CD4-positive, alpha-beta memory T cell (primary cell): ENCODE results near the gene ST8SIA4. TPM values are rescaled to one million over a fixed set of nuclear protein-coding genes. Genes with fewer than 3 reads are reported as not detected.

Experiments
- CTCF ChIA-PET: fragments of 350-600 bp; sonication (Branson Sonifier 250); formaldehyde crosslinking; loops from one replicate; lab custom pipeline; 2021; ENCODE audit warnings: inconsistent platforms; ENCODE audit not compliant: partially characterized antibody; lab: Charles Lee
- POLR2A ChIA-PET: fragments of 350-600 bp; sonication (Branson Sonifier 250); formaldehyde crosslinking; loops from one replicate; lab custom pipeline; 2021; ENCODE audit not compliant: partially characterized antibody; lab: Charles Lee
- DNase-seq, 5 donors: peaks; one replicate each; pipeline versions ENCODE4 v3.0.0 to v3.0.0-alpha.2; 2020 to 2022; ENCODE audit warnings: mixed read lengths in 1 of 5
- H3K27ac ChIP-seq: one replicate; pipeline ENCODE4 v1.7.0; 2013; ENCODE audit warnings: low read depth, low read length
- H3K27me3 ChIP-seq: 2 replicates; pipeline ENCODE4 v1.7.0; 2013; ENCODE audit warnings: mild to moderate bottlenecking, low read length, moderate library complexity; ENCODE audit not compliant: insufficient read depth
- H3K36me3 ChIP-seq: 2 replicates; pipeline ENCODE4 v1.7.0; 2013; ENCODE audit warnings: mild to moderate bottlenecking, low read length, moderate library complexity; ENCODE audit not compliant: insufficient read depth
- H3K4me1 ChIP-seq: 2 replicates; pipeline ENCODE4 v1.7.0; 2013; ENCODE audit warnings: mild to moderate bottlenecking, low read length, moderate library complexity; ENCODE audit not compliant: insufficient read depth
- H3K4me3 ChIP-seq, 2 donors: one replicate each; pipeline ENCODE4 v1.7.0; 2013; ENCODE audit warnings: low read length in 2 of 2, mild to moderate bottlenecking in 1 of 2
- H3K9me3 ChIP-seq, 2 donors: one replicate each; pipeline ENCODE4 v1.7.0; 2013; ENCODE audit warnings: low read length in 2 of 2, control low read depth in 1 of 2; ENCODE audit not compliant: control insufficient read depth in 1 of 2
- H3K27ac Mint-ChIP-seq, 7 donors: one replicate each; pipeline ENCODE4 v1.8.0; 2020 to 2021; ENCODE audit warnings: mixed read lengths in 7 of 7, mild to moderate bottlenecking in 6 of 7, inconsistent platforms in 3 of 7, moderate library complexity in 3 of 7
- H3K27me3 Mint-ChIP-seq, 2 donors: one replicate each; pipeline ENCODE4 v1.8.0; 2020 to 2021; ENCODE audit warnings: mixed read lengths in 2 of 2
- H3K36me3 Mint-ChIP-seq, 2 donors: one replicate each; pipeline ENCODE4 v1.8.0; 2020 to 2021; ENCODE audit warnings: mixed read lengths in 2 of 2, inconsistent platforms in 1 of 2, mild to moderate bottlenecking in 1 of 2
- H3K4me1 Mint-ChIP-seq, 4 donors: one replicate each; pipeline ENCODE4 v1.8.0; 2020 to 2021; ENCODE audit warnings: mixed read lengths in 4 of 4, mild to moderate bottlenecking in 1 of 4
- H3K4me3 Mint-ChIP-seq, 8 donors: one replicate each; pipeline ENCODE4 v1.8.0; 2020 to 2021; ENCODE audit warnings: mixed read lengths in 8 of 8, mild to moderate bottlenecking in 7 of 8, moderate library complexity in 6 of 8, inconsistent platforms in 3 of 8
- H3K9me3 Mint-ChIP-seq, 8 donors: one replicate each; pipeline ENCODE4 v1.8.0; 2020 to 2021; ENCODE audit warnings: mixed read lengths in 8 of 8, mild to moderate bottlenecking in 5 of 8, inconsistent platforms in 3 of 8, moderate library complexity in 1 of 8
- intact Hi-C: fragments of 100-400 bp; cut with micrococcal nuclease; formaldehyde crosslinking; loops from one replicate; pipeline ENCODE4 v1.15.1; 2023
- polyA plus RNA-seq, 2 donors: library from polyadenylated mRNA; unstranded; fragments of 300-500 nt; fragmentation: Illumina TruSeq; gene quantifications; one replicate each; pipeline ENCODE4 v1.2.3, GENCODE V29; 2021
- total RNA-seq, 2 experiments: library from RNA; stranded (reverse); gene quantifications; one replicate each; pipeline ENCODE4 v1.2.3, GENCODE V29; 2021

The ST8SIA4 gene
- total and polyA plus RNA-seq, 4 experiments from 2014 or later = 10.7 to 28.7 (median 21.0) TPM

DNA sequence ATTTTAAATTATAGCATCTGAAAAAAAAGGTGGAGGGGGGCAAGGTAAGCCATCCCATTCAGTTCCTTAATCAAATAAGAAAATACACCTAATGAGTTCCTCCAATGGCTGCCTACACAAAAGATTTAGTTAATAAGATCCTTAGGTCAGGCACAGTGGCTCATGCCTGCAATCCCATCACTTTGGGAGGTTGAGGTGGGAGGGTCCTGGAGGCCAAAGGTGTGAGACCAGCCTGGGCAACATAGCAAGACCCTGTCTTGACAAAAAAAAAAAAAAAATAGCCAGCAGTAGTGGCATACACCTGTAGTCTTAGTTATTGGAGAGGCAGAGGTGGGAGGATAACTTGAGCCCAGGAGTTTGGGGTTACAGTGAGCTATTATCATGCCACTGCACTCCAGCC, 78.4 kb downstream of the ST8SIA4 start:
- Mint-ChIP-seq H3K27me3 (no peaks in the 10 kb centered on the region), H3K4me3 (no peak overlapping the region), H3K4me1 (peaks cover 35 to 41% (median 37%) of the 10 kb centered on the region in 4 donors), H3K36me3 (peaks cover 19 to 21% of the 10 kb centered on the region in 2 donors), H3K9me3 (peaks cover 0 to 2% (median 0%) of the 10 kb centered on the region in 8 donors), H3K27ac (no peak overlapping the region)
- Histone ChIP-seq H3K27me3 (no peaks in the 10 kb centered on the region), H3K4me1 (peaks cover 20% of the 10 kb centered on the region), H3K36me3 (no peaks in the 10 kb centered on the region), H3K4me3 (no peak overlapping the region), H3K27ac (no peak overlapping the region), H3K9me3 (no peaks in the 10 kb centered on the region)
- ChIA-PET CTCF (no interaction called here), POLR2A (no interaction called here)
- DNase-seq = no peak
- intact Hi-C loops = loop anchor here (10.0 kb wide), 1 partner anchor 190 kb away; no protein-coding TSS in a partner anchor

DNA sequence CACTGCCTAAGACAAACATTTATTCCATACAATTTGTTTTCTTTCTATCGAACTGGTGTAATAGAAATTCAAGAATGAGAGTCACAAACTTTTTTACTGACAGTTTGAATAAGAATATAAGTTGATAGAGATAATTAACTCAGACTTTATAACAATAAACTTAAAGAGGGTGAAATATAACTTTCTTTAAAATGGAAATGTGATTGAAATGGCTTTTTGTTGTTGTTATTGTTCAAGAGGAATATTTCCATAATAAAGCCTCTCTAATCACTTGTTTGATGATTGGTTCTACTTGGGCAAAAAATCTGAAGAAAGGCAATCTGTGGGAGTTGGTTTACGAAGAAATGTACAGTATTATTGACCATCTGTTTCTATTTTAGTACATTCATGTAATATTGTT, 79.3 kb downstream of the ST8SIA4 start:
- Mint-ChIP-seq H3K27me3 (no peaks in the 10 kb centered on the region), H3K4me3 (no peak overlapping the region), H3K36me3 (peaks cover 16 to 18% of the 10 kb centered on the region in 2 donors), H3K9me3 (peaks cover 0 to 2% (median 0%) of the 10 kb centered on the region in 8 donors), H3K27ac (peak overlapping the region in 1 of 7 donors; percentile 35), H3K4me1 (peaks cover 30 to 35% (median 33%) of the 10 kb centered on the region in 4 donors)
- DNase-seq = no peak
- no peaks in the 10 kb centered on the region for H3K9me3 ChIP-seq
- H3K4me3 ChIP-seq = no peak overlapping the region
- peaks cover 17% of the 10 kb centered on the region for H3K4me1 ChIP-seq
- CTCF ChIA-PET = no interaction called here
- no peaks in the 10 kb centered on the region for H3K36me3 ChIP-seq
- H3K27ac ChIP-seq = no peak overlapping the region
- H3K27me3 ChIP-seq = no peaks in the 10 kb centered on the region
- POLR2A ChIA-PET = no interaction called here
- intact Hi-C loops = loop anchor here (10.0 kb wide), 1 partner anchor 191 kb away; no protein-coding TSS in a partner anchor

DNA sequence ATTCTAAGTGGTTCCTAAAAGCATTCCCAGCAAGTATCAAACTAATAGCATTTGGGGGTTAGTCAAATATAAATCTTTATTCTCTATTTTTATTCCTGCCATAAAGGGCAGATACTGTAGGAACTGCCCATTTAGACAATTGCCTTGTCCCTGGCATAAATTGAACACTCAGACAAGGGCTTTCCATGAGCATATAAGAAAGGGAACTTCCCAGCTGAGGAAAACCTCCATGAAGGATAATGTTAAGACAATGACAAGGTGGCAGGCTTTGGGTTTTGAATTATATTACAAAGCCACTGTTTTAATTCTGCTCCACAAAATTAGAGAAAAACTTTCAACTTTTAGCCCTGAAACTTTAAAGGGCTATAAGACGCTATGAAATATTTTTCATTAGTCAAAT, 81.3 kb downstream of the ST8SIA4 start:
- Mint-ChIP-seq H3K4me3 (no peak overlapping the region), H3K36me3 (peaks cover 18 to 20% of the 10 kb centered on the region in 2 donors), H3K27ac (peak overlapping the region in 1 of 7 donors; percentile 41), H3K9me3 (peaks cover 0 to 2% (median 0%) of the 10 kb centered on the region in 8 donors), H3K4me1 (peaks cover 13 to 33% (median 26%) of the 10 kb centered on the region in 4 donors), H3K27me3 (no peaks in the 10 kb centered on the region)
- Histone ChIP-seq H3K27ac (no peak overlapping the region), H3K9me3 (no peaks in the 10 kb centered on the region), H3K27me3 (no peaks in the 10 kb centered on the region), H3K36me3 (no peaks in the 10 kb centered on the region), H3K4me1 (no peaks in the 10 kb centered on the region), H3K4me3 (no peak overlapping the region)
- ChIA-PET POLR2A (no interaction called here), CTCF (no interaction called here)
- DNase-seq = no peak
- intact Hi-C loops = loop anchor here (10.0 kb wide), 1 partner anchor 193 kb away; no protein-coding TSS in a partner anchor

DNA sequence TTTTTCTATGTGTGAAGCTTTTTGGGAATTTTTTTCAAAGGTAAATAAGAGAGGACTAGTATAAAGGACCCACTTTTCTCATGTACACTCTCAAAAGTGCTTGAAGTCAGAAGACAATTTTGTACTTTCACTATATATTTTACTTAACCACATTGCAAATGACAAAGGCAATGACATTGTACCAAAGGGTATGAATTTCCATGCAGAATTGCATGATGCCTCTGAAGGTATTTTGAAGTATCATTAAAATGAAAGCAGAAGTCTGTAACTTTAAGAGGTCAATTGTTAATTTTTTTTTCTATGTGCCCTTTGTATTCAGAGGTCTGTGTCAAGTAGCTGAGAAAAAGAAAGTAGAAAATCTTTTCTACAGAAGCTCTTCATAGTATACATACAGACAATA, 84.7 kb downstream of the ST8SIA4 start:
- POLR2A ChIA-PET = interaction anchor here (1.0 to 2.4 kb wide), 4 partner anchors 10 to 85 kb away, joined by 3 to 12 read pairs (median 5); partner anchors contain the start of gene ST8SIA4
- Histone ChIP-seq H3K36me3 (no peaks in the 10 kb centered on the region), H3K9me3 (no peaks in the 10 kb centered on the region), H3K4me3 (no peak overlapping the region), H3K27ac (no peak overlapping the region), H3K27me3 (no peaks in the 10 kb centered on the region), H3K4me1 (no peaks in the 10 kb centered on the region)
- peaks cover 16 to 39% (median 27%) of the 10 kb centered on the region in 4 donors for H3K4me1 Mint-ChIP-seq
- H3K36me3 Mint-ChIP-seq = peaks cover 14 to 16% of the 10 kb centered on the region in 2 donors
- H3K9me3 Mint-ChIP-seq = peaks cover 0 to 2% (median 0%) of the 10 kb centered on the region in 8 donors
- DNase-seq = no peak
- no peaks in the 10 kb centered on the region for H3K27me3 Mint-ChIP-seq
- intact Hi-C loops = no loop called here
- CTCF ChIA-PET = interaction anchor here (1.9 kb wide), 1 partner anchor 9 kb away, joined by 4 read pairs; no protein-coding TSS in a partner anchor
- H3K27ac Mint-ChIP-seq = peak overlapping the region in 2 of 7 donors; percentile 69 to 74
- no peak overlapping the region for H3K4me3 Mint-ChIP-seq

DNA sequence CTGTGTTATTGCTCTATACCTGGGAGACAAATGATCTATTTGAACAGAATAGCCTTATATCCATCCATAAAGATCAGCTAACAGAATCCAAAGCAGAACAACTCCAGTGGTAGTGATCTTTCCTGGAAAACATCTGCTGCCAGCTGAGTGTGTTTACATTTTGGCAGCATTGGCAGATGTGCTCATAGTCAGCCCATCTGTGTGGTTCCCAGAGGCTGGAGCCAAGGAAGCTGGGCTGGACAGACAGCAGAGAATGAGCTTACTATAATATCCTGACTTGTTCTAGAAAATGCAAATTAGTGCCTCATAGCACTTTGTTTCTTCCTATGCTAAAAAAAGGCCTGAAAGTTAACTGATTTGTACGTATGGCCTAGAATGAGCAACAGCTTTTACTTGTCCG, 99.7 kb downstream of the ST8SIA4 start:
- Mint-ChIP-seq H3K4me1 (no peaks in the 10 kb centered on the region), H3K9me3 (peaks cover 0 to 8% (median 3%) of the 10 kb centered on the region in 8 donors), H3K27ac (no peak overlapping the region), H3K27me3 (no peaks in the 10 kb centered on the region), H3K4me3 (no peak overlapping the region), H3K36me3 (peaks cover 2 to 3% of the 10 kb centered on the region in 2 donors)
- CTCF ChIA-PET = no interaction called here
- Histone ChIP-seq H3K27me3 (no peaks in the 10 kb centered on the region), H3K4me3 (no peak overlapping the region), H3K27ac (no peak overlapping the region), H3K4me1 (no peaks in the 10 kb centered on the region), H3K36me3 (no peaks in the 10 kb centered on the region), H3K9me3 (no peaks in the 10 kb centered on the region)
- POLR2A ChIA-PET = no interaction called here
- no peak for DNase-seq
- intact Hi-C loops = no loop called here

DNA sequence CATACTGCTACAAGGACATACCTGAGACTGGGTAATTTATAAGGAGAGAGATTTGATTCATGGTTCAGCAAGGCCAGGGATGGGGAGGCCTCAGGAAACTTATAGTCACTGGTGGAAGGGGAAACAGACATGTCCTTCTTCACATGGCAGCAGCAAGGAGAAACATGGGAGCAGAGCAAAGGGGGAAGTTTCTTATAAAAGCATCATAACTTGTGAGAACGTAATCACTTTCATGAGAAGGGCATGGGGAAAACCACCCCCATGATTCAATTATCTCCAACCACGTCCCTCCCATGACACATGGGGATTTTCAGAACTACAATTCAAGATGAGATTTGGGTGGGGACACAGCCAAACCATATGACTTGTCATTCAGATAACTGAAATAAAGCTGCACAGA, 100.9 kb downstream of the ST8SIA4 start:
- H3K4me1 ChIP-seq = no peaks in the 10 kb centered on the region
- Mint-ChIP-seq H3K9me3 (peaks cover 0 to 8% (median 3%) of the 10 kb centered on the region in 8 donors), H3K4me1 (no peaks in the 10 kb centered on the region), H3K4me3 (no peak overlapping the region), H3K27me3 (no peaks in the 10 kb centered on the region), H3K27ac (no peak overlapping the region), H3K36me3 (peaks cover 0 to 3% of the 10 kb centered on the region in 2 donors)
- ChIA-PET CTCF (no interaction called here), POLR2A (no interaction called here)
- no peaks in the 10 kb centered on the region for H3K27me3 ChIP-seq
- H3K27ac ChIP-seq = no peak overlapping the region
- H3K36me3 ChIP-seq = no peaks in the 10 kb centered on the region
- H3K4me3 ChIP-seq = no peak overlapping the region
- intact Hi-C loops = no loop called here
- no peaks in the 10 kb centered on the region for H3K9me3 ChIP-seq
- DNase-seq = no peak

DNA sequence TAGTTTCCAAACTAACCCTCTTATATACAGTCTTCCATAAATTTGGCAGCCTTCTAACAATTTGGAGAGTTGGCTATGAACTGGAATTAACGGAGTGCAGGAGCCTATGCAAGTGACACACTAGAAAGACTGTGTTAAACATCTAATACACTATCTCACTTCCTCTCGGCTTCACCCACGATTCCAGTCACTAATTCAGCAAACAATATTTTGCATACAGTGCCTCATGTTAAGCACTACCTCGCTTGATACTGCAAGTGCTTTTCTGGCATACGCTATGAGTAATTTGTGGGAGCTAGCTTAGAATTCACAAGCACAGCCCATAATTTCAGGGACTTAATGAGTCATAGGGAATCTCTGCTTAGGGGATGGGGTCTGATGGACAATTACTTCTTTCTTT, 102.5 kb downstream of the ST8SIA4 start:
- POLR2A ChIA-PET = no interaction called here
- intact Hi-C loops = no loop called here

More for the DNA sequence above, 102.5 kb downstream of the ST8SIA4 start:
- Histone ChIP-seq H3K4me1 (no peaks in the 10 kb centered on the region), H3K27me3 (no peaks in the 10 kb centered on the region), H3K9me3 (no peaks in the 10 kb centered on the region), H3K36me3 (no peaks in the 10 kb centered on the region), H3K4me3 (no peak overlapping the region), H3K27ac (no peak overlapping the region)
- no peaks in the 10 kb centered on the region for H3K4me1 Mint-ChIP-seq
- H3K36me3 Mint-ChIP-seq = peaks cover 0 to 3% of the 10 kb centered on the region in 2 donors
- H3K9me3 Mint-ChIP-seq = peaks cover 0 to 8% (median 3%) of the 10 kb centered on the region in 8 donors
- no peak overlapping the region for H3K4me3 Mint-ChIP-seq
- no peak for DNase-seq
- CTCF ChIA-PET = no interaction called here
- H3K27me3 Mint-ChIP-seq = no peaks in the 10 kb centered on the region
- H3K27ac Mint-ChIP-seq = no peak overlapping the region
